Measurements from ENCODE around the gene TREML2. TPM values are rescaled to one million over a fixed set of nuclear protein-coding genes. Genes with fewer than 3 reads are reported as not detected.

The TREML2 gene
- total RNA-seq, 1 experiment from 2014 or later = not detected

DNA sequence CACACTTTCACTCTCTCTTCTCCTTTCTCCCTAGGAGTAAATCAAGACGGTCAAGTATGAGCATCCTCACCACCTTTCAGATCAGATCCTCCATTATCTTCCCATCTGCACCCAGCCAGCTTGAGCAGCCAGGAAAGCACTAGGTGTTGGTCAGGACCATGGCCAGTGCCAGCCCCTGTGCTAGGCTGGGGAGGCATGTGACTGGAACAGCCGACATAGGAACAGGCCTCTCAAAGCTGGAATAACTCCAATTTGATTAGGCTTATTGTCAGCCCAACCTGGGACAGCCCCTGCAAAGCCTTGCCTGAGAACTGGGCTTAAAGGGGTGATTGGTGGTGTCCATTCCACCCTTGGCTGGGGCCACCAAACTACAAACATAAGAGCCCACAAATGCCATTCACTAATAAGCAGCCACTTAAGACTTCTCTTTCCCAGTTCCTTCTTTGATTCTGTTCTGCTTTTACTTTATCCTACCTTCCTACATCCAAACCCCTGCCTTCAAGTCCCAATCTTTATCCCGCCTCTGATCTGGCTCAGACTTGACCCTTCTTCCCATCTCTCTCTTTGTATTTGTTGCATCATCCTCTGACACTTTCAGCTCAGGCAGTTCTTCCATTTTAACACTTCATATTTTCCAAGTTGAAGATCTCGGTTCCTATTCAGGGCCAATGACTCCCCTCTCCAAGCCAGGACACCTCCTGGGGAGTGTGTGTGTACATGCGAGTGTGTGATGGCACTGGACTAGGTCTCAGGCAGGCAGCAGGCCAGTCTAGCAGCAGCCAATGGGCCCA is 33.6 kb downstream of the TREML2 start:
- Histone ChIP-seq H3K79me2 (ENCODE audit: insufficient read depth, low read length) (no peaks in the 10 kb centered on the region), H3K36me3 (ENCODE audit: control insufficient read depth in 1 of 2, insufficient read depth in 2 of 2, low read length in 2 of 2) (no peaks in the 10 kb centered on the region), H3K27ac (ENCODE audit: low read depth, low read length) (no peak overlapping the region), H3K4me1 (ENCODE audit: control insufficient read depth in 1 of 2, insufficient read depth in 2 of 2, low read length in 2 of 2) (no peaks in the 10 kb centered on the region), H3K4me2 (ENCODE audit: low read length) (no peak overlapping the region), H3K4me3 (replicated peaks in 1 of 2; ENCODE audit: low read depth in 1 of 2, low read length in 2 of 2) (no peak overlapping the region), H4K20me1 (ENCODE audit: insufficient read depth) (no peaks in the 10 kb centered on the region), H3K9ac (ENCODE audit: low read length) (no peak overlapping the region), H3K27me3 (ENCODE audit: insufficient read depth, low read length) (peaks cover 66% of the 10 kb centered on the region), H3K9me3 (ENCODE audit: control insufficient read depth in 1 of 2, insufficient read depth in 1 of 2, low read depth in 1 of 2, low read length in 2 of 2) (no peaks in the 10 kb centered on the region), H2AFZ (ENCODE audit: low read depth, low read length, poor library complexity, severe bottlenecking) (no peak overlapping the region), H3K9me2 (ENCODE audit: insufficient read depth) (no peaks in the 10 kb centered on the region)
- no peak for TF ChIP-seq POLR2A (IDR thresholded peaks at IDR 0.05; ENCODE audit: borderline replicate concordance, extremely low read depth, insufficient read depth, insufficient read length)
- TF ChIP-seq, protein P1, sequence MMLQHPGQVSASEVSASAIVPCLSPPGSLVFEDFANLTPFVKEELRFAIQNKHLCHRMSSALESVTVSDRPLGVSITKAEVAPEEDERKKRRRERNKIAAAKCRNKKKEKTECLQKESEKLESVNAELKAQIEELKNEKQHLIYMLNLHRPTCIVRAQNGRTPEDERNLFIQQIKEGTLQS (IDR thresholded peaks at IDR 0.05) = no peak
- no peak for TF ChIP-seq SIN3A (IDR thresholded peaks at IDR 0.05; ENCODE audit: low read depth)
- TF ChIP-seq CEBPB (IDR thresholded peaks at IDR 0.05; ENCODE audit: low read depth) = no peak
- TF ChIP-seq, protein P2, sequence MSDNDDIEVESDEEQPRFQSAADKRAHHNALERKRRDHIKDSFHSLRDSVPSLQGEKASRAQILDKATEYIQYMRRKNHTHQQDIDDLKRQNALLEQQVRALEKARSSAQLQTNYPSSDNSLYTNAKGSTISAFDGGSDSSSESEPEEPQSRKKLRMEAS (IDR thresholded peaks at IDR 0.05) = no peak
- TF ChIP-seq, protein P3, sequence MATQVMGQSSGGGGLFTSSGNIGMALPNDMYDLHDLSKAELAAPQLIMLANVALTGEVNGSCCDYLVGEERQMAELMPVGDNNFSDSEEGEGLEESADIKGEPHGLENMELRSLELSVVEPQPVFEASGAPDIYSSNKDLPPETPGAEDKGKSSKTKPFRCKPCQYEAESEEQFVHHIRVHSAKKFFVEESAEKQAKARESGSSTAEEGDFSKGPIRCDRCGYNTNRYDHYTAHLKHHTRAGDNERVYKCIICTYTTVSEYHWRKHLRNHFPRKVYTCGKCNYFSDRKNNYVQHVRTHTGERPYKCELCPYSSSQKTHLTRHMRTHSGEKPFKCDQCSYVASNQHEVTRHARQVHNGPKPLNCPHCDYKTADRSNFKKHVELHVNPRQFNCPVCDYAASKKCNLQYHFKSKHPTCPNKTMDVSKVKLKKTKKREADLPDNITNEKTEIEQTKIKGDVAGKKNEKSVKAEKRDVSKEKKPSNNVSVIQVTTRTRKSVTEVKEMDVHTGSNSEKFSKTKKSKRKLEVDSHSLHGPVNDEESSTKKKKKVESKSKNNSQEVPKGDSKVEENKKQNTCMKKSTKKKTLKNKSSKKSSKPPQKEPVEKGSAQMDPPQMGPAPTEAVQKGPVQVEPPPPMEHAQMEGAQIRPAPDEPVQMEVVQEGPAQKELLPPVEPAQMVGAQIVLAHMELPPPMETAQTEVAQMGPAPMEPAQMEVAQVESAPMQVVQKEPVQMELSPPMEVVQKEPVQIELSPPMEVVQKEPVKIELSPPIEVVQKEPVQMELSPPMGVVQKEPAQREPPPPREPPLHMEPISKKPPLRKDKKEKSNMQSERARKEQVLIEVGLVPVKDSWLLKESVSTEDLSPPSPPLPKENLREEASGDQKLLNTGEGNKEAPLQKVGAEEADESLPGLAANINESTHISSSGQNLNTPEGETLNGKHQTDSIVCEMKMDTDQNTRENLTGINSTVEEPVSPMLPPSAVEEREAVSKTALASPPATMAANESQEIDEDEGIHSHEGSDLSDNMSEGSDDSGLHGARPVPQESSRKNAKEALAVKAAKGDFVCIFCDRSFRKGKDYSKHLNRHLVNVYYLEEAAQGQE (IDR thresholded peaks at IDR 0.05; ENCODE audit: low read depth) = peak; percentile 82
- no TSS peak for BruUV-seq (replicated peaks)
- peak; percentile 42; the same call in 1 of the 2 replicates for ATAC-seq
- ChIA-PET CTCF (interaction anchor here (2.2 kb wide), 1 partner anchor 14 kb away, joined by 8 read pairs; no protein-coding TSS in a partner anchor), POLR2A (no interaction called here), RAD21 (ENCODE audit: low non-redundant PET in 1 of 2, low total read pairs in 2 of 2, uncharacterized antibody in 2 of 2, unreplicated experiment in 2 of 2) (no interaction called here)
- DNase-seq (ENCODE audit: low read depth, low spot score) = no peak
- intact Hi-C loops (cut with micrococcal nuclease) = no loop called here
